HG02759 (cell line): Measurements from ENCODE around the gene YKT6.
"Not testable (repeated sequence)": the region's sequence is repeated elsewhere in the genome, so short reads cannot be mapped to it uniquely, and the experiment has no call there.

Experiments used
- ATAC-seq: cut with Tn5 transposase; IDR thresholded peaks from one replicate; pipeline ENCODE4 v1.9.1; 2021; ENCODE audit warnings: mild to moderate bottlenecking, moderate library complexity; ENCODE audit not compliant: unreplicated experiment

Gene YKT6

GRCh38 chr7:44189993-44190872 lies 10.5 kb upstream of the YKT6 start:
- ATAC-seq = no peak

- ATAC-seq = no peak
Measured at GRCh38 chr7:44191171-44191570, 9.6 kb upstream of the YKT6 start.

- no peak for ATAC-seq
Measured at GRCh38 chr7:44193011-44193802, 7.6 kb upstream of the YKT6 start.

GRCh38 chr7:44194069-44194468 lies 6.7 kb upstream of the YKT6 start:
- ATAC-seq = no peak

GRCh38 chr7:44194562-44195145 lies 6.1 kb upstream of the YKT6 start:
- ATAC-seq = no peak

GRCh38 chr7:44195889-44196288 lies 4.9 kb upstream of the YKT6 start:
- no peak for ATAC-seq

GRCh38 chr7:44196450-44196872 lies 4.3 kb upstream of the YKT6 start:
- ATAC-seq = no peak

GRCh38 chr7:44197474-44197873 lies 3.3 kb upstream of the YKT6 start:
- ATAC-seq = no peak

- ATAC-seq = not testable (repeated sequence)
Measured at GRCh38 chr7:44200163-44200562, 615 bp upstream of the YKT6 start.

GRCh38 chr7:44201813-44202212 lies 1.0 kb downstream of the YKT6 start:
- ATAC-seq = no peak

GRCh38 chr7:44206008-44206407 lies 5.2 kb downstream of the YKT6 start:
- ATAC-seq = no peak

- ATAC-seq = no peak
Measured at GRCh38 chr7:44208085-44208484, 7.3 kb downstream of the YKT6 start.

GRCh38 chr7:44210107-44210506 lies 9.3 kb downstream of the YKT6 start:
- no peak for ATAC-seq

- ATAC-seq = no peak
Measured at GRCh38 chr7:44211126-44211675, 10.4 kb downstream of the YKT6 start.

- no peak for ATAC-seq
Measured at GRCh38 chr7:44212018-44212417, 11.2 kb downstream of the YKT6 start.

GRCh38 chr7:44212581-44213184 lies 11.9 kb downstream of the YKT6 start:
- ATAC-seq = no peak

- ATAC-seq = no peak
Measured at GRCh38 chr7:44213206-44213876, 12.6 kb downstream of the YKT6 start.

- no peak for ATAC-seq
Measured at GRCh38 chr7:44213877-44214388, 13.2 kb downstream of the YKT6 start.

GRCh38 chr7:44215531-44215930 lies 14.8 kb downstream of the YKT6 start:
- ATAC-seq = no peak

GRCh38 chr7:44216019-44216418 lies 15.2 kb downstream of the YKT6 start:
- ATAC-seq = no peak
